ENCODE data around the gene DBI.

The DBI gene

GRCh38 chr2:119366649-119367471, at the start of gene DBI, which contains the start of gene C2orf76:
Gene DBI (plus strand): TSS chr2:119366977. CDS start chr2:119367052, 75 bp downstream.
Gene C2orf76 (minus strand): TSS chr2:119366834. CDS start chr2:119339959, 26,875 bp downstream.
- peak; percentile 90 to 91 for DNase-seq

GRCh38 chr2:119317554-119317953, 49.2 kb upstream of the DBI start:
- DNase-seq = no peak

- DNase-seq = no peak
These were observed 47.2 kb upstream of the DBI start for GRCh38 chr2:119319593-119319992.

GRCh38 chr2:119323459-119323858, 43.3 kb upstream of the DBI start:
- no peak for DNase-seq

GRCh38 chr2:119324685-119325270, 42.0 kb upstream of the DBI start:
- DNase-seq = no peak

- peak; percentile 84 to 88 for DNase-seq
These were observed 39.8 kb upstream of the DBI start for GRCh38 chr2:119326938-119327337.

- no peak for DNase-seq
These were observed 39.3 kb upstream of the DBI start for GRCh38 chr2:119327431-119327830.

GRCh38 chr2:119332953-119333352, 33.8 kb upstream of the DBI start:
- DNase-seq = no peak

GRCh38 chr2:119333360-119333759, 33.4 kb upstream of the DBI start:
- peak; percentile 13 to 35 for DNase-seq

GRCh38 chr2:119333833-119334232, 32.9 kb upstream of the DBI start:
- no peak for DNase-seq

GRCh38 chr2:119337749-119338148, 29.0 kb upstream of the DBI start:
- no peak for DNase-seq

- DNase-seq = peak; percentile 10 to 11
These were observed 28.5 kb upstream of the DBI start for GRCh38 chr2:119338272-119338671.

- peak; percentile 66 to 71 for DNase-seq
These were observed 27.8 kb upstream of the DBI start for GRCh38 chr2:119338826-119339561.

- no peak for DNase-seq
These were observed 27.2 kb upstream of the DBI start for GRCh38 chr2:119339562-119339923.

GRCh38 chr2:119341684-119342083, 25.1 kb upstream of the DBI start:
- DNase-seq = no peak

- no peak for DNase-seq
These were observed 17.5 kb upstream of the DBI start for GRCh38 chr2:119349289-119349688.

GRCh38 chr2:119350311-119350998, 16.3 kb upstream of the DBI start:
- no peak for DNase-seq

GRCh38 chr2:119352357-119352756, 14.4 kb upstream of the DBI start:
- DNase-seq = peak in 1 of 2 experiments; percentile 11

GRCh38 chr2:119354860-119355259, 11.9 kb upstream of the DBI start:
- DNase-seq = no peak

GRCh38 chr2:119359774-119360173, 7.0 kb upstream of the DBI start:
- no peak for DNase-seq

- no peak for DNase-seq
These were observed 6.3 kb upstream of the DBI start for GRCh38 chr2:119360423-119360966.

GRCh38 chr2:119364798-119365197, 2.0 kb upstream of the DBI start:
- DNase-seq = no peak

- DNase-seq = no peak
These were observed 1.3 kb upstream of the DBI start for GRCh38 chr2:119365436-119365835.

All from AML-193 (cell line).